HepG2 (cell line): Measurements from ENCODE around the gene ADSL. TPM values are rescaled to one million over a fixed set of nuclear protein-coding genes. Genes with fewer than 3 reads are reported as not detected.

Source experiments
- BHLHE40 ChIP-seq: IDR thresholded peaks from 2 replicates; pipeline ENCODE4 v1.6.1; 2011; ENCODE audit warnings: low read length, improper control_type of control experiment
- DNMT1 ChIP-seq: sonication (generic); formaldehyde crosslinking; IDR thresholded peaks from 2 replicates; pipeline ENCODE4 v1.5.1; 2020; ENCODE audit warnings: mild to moderate bottlenecking, missing genetic modification reagents
- ELF1 ChIP-seq: sonication (generic); formaldehyde crosslinking; IDR thresholded peaks from 2 replicates; pipeline ENCODE4 v1.4.0; 2020; ENCODE audit warnings: missing genetic modification reagents
- NCOR1 ChIP-seq: fragments of 200-600 bp; sonication (generic); IDR thresholded peaks from 2 replicates; pipeline ENCODE4 v1.7.0; 2017; ENCODE audit warnings: antibody characterized with exemption, low read length, borderline replicate concordance
- PRPF4 ChIP-seq: fragments of 200-400 bp; formaldehyde crosslinking; IDR thresholded peaks from 2 replicates; pipeline ENCODE4 v1.6.1; 2016; ENCODE audit warnings: low read length, low read depth; ENCODE audit not compliant: poor library complexity, severe bottlenecking
- RARA ChIP-seq: IDR thresholded peaks from 2 replicates; pipeline ENCODE4 v1.6.1; 2016; ENCODE audit warnings: missing genetic modification reagents, missing compliant biosample characterization
- ZC3H13 ChIP-seq: sonication (generic); formaldehyde crosslinking; IDR thresholded peaks from 2 replicates; pipeline ENCODE4 v1.8.1; 2023; ENCODE audit warnings: mild to moderate bottlenecking, missing genetic modification reagents, moderate library complexity
- ZNF280B ChIP-seq: sonication (generic); formaldehyde crosslinking; IDR thresholded peaks from 2 replicates; pipeline ENCODE4 v1.5.0; 2020; ENCODE audit warnings: missing genetic modification reagents, mild to moderate bottlenecking, borderline replicate concordance
- ZNF282 ChIP-seq: fragments of 450-650 bp; IDR thresholded peaks from 2 replicates; pipeline ENCODE4 v1.6.1; 2018; ENCODE audit not compliant: partially characterized antibody
- ZNF318 ChIP-seq: sonication (generic); formaldehyde crosslinking; IDR thresholded peaks from 2 replicates; pipeline ENCODE4 v1.4.0; 2020; ENCODE audit warnings: mild to moderate bottlenecking, missing genetic modification reagents
- ZNF337 ChIP-seq: sonication (generic); formaldehyde crosslinking; IDR thresholded peaks from 2 replicates; pipeline ENCODE4 v1.5.1; 2020; ENCODE audit warnings: missing genetic modification reagents, low read depth, mild to moderate bottlenecking, borderline replicate concordance
- ZNF451 ChIP-seq: sonication (generic); formaldehyde crosslinking; IDR thresholded peaks from 2 replicates; pipeline ENCODE4 v1.5.0; 2020; ENCODE audit warnings: mild to moderate bottlenecking, missing genetic modification reagents
- ZNF567 ChIP-seq: sonication (generic); formaldehyde crosslinking; IDR thresholded peaks from 2 replicates; pipeline ENCODE4 v1.8.1; 2023; ENCODE audit warnings: mild to moderate bottlenecking, missing genetic modification reagents, borderline replicate concordance
- ZNF781 ChIP-seq: sonication (generic); formaldehyde crosslinking; IDR thresholded peaks from 2 replicates; pipeline ENCODE4 v1.5.1; 2020; ENCODE audit warnings: borderline replicate concordance, mild to moderate bottlenecking, missing genetic modification reagents; ENCODE audit errors: not compliant biosample characterization
- ZNF816 ChIP-seq: sonication (generic); formaldehyde crosslinking; IDR thresholded peaks from 2 replicates; pipeline ENCODE4 v1.8.0; 2022; ENCODE audit warnings: missing genetic modification reagents, mild to moderate bottlenecking, borderline replicate concordance
- ZNF891 ChIP-seq: sonication (generic); formaldehyde crosslinking; IDR thresholded peaks from 2 replicates; pipeline ENCODE4 v1.5.0; 2020; ENCODE audit warnings: mild to moderate bottlenecking, missing genetic modification reagents
- polyA plus RNA-seq, 8 experiments: library from polyadenylated mRNA; depleted of rRNA in 3 of 8; stranded (reverse) in 7 of 8; unstranded in 1 of 8; fragments of >200 nt; fragmentation: Illumina TruSeq in 4 of 8; extraction: Trizol in 4 of 8; gene quantifications; 2 replicates each; pipeline versions ENCODE4 v1.2.1 to v1.2.3, GENCODE V29; 2011 to 2016; ENCODE audit warnings: low read depth in 4 of 8, missing spikeins in 1 of 8, mixed read lengths in 1 of 8; ENCODE audit not compliant: insufficient read depth in 1 of 8
- total RNA-seq, 5 experiments: library from RNA; depleted of rRNA; stranded (reverse); fragments of >200 nt; fragmentation: Illumina TruSeq; extraction: Trizol; gene quantifications; 2 replicates each; pipeline ENCODE4 v1.2.3, GENCODE V29; 2016; ENCODE audit warnings: low read depth in 1 of 5

The ADSL gene
- total and polyA plus RNA-seq, 2 of the 13 experiments (the other 11 are each of a cell fraction or from before 2014, with no cell fraction given) = 123 to 174 TPM

- peak; percentile 89; the same call in 1 of the 2 replicates for TF ChIP-seq ZNF318 (CRISPR knock-in tag)
- peak; percentile 93 for TF ChIP-seq ELF1 (CRISPR knock-in tag)
- TF ChIP-seq NCOR1 = no peak; the same call in 1 of the 2 replicates
- peak; percentile 82; the same call in 1 of the 2 replicates for TF ChIP-seq ZNF816 (CRISPR knock-in tag)
- peak; percentile 98 for TF ChIP-seq ZNF451 (CRISPR knock-in tag)
- TF ChIP-seq ZC3H13 (CRISPR knock-in tag) = peak; percentile 86; the same call in 1 of the 2 replicates
- peak; percentile 27 for TF ChIP-seq RARA
- peak; percentile 96 for TF ChIP-seq BHLHE40
- TF ChIP-seq ZNF282 = no peak
- TF ChIP-seq ZNF337 (CRISPR knock-in tag) = peak; percentile 87; the same call in 1 of the 2 replicates
- TF ChIP-seq PRPF4 = no peak
- peak; percentile 56; the same call in 1 of the 2 replicates for TF ChIP-seq DNMT1 (CRISPR knock-in tag)
- peak; percentile 41 for TF ChIP-seq ZNF781 (CRISPR knock-in tag)
- peak; percentile 77; the same call in 1 of the 2 replicates for TF ChIP-seq ZNF567
- no peak; the same call in 1 of the 2 replicates for TF ChIP-seq ZNF280B
- TF ChIP-seq ZNF891 (CRISPR knock-in tag) = peak; percentile 79; the same call in 1 of the 2 replicates
These were observed at the start of gene ADSL (continued) for GRCh38 chr22:40346185-40347118.
